Measurements from ENCODE around the gene SYT14.

The SYT14 gene

GRCh38 chr1:210124736-210125135, 186.7 kb downstream of the SYT14 start:
- no peaks in the 10 kb centered on the region for H3K27me3 ChIP-seq (replicated peaks; ENCODE audit: control insufficient read depth, insufficient read depth, low read length)
- H3K36me3 ChIP-seq (ENCODE audit: control insufficient read depth, insufficient read depth, low read length), result no peaks in the 10 kb centered on the region
- no peak overlapping the region for H3K4me3 ChIP-seq (replicated peaks; ENCODE audit: low read depth, low read length)
- no peak for TF ChIP-seq CTCF (IDR thresholded peaks at IDR 0.05; ENCODE audit: insufficient read depth, low read length, poor library complexity, severe bottlenecking)
- DNase-seq (ENCODE audit: extremely low read depth, insufficient read length), result no peak

GRCh38 chr1:210125143-210125542, 187.1 kb downstream of the SYT14 start:
- H3K36me3 ChIP-seq (ENCODE audit: control insufficient read depth, insufficient read depth, low read length), result no peaks in the 10 kb centered on the region
- no peak for DNase-seq (ENCODE audit: extremely low read depth, insufficient read length)

GRCh38 chr1:210129092-210129491, 191.1 kb downstream of the SYT14 start:
- Histone ChIP-seq H3K36me3 (ENCODE audit: control insufficient read depth, insufficient read depth, low read length) (no peaks in the 10 kb centered on the region), H3K27me3 (replicated peaks; ENCODE audit: control insufficient read depth, insufficient read depth, low read length) (no peaks in the 10 kb centered on the region), H3K4me3 (replicated peaks; ENCODE audit: low read depth, low read length) (no peak overlapping the region)
- DNase-seq (ENCODE audit: extremely low read depth, insufficient read length), result no peak
- no peak for TF ChIP-seq CTCF (IDR thresholded peaks at IDR 0.05; ENCODE audit: insufficient read depth, low read length, poor library complexity, severe bottlenecking)

More at GRCh38 chr1:210125143-210125542, 187.1 kb downstream of the SYT14 start:
- H3K27me3 ChIP-seq (replicated peaks; ENCODE audit: control insufficient read depth, insufficient read depth, low read length), result no peaks in the 10 kb centered on the region
- TF ChIP-seq CTCF (IDR thresholded peaks at IDR 0.05; ENCODE audit: insufficient read depth, low read length, poor library complexity, severe bottlenecking), result no peak
- H3K4me3 ChIP-seq (replicated peaks; ENCODE audit: low read depth, low read length), result no peak overlapping the region

GRCh38 chr1:210129759-210130158, 191.7 kb downstream of the SYT14 start:
- no peaks in the 10 kb centered on the region for H3K27me3 ChIP-seq (replicated peaks; ENCODE audit: control insufficient read depth, insufficient read depth, low read length)
- no peak for TF ChIP-seq CTCF (IDR thresholded peaks at IDR 0.05; ENCODE audit: insufficient read depth, low read length, poor library complexity, severe bottlenecking)
- H3K4me3 ChIP-seq (replicated peaks; ENCODE audit: low read depth, low read length), result no peak overlapping the region
- peak; percentile 18 for DNase-seq (ENCODE audit: extremely low read depth, insufficient read length)
- no peaks in the 10 kb centered on the region for H3K36me3 ChIP-seq (ENCODE audit: control insufficient read depth, insufficient read depth, low read length)

- Histone ChIP-seq H3K36me3 (ENCODE audit: control insufficient read depth, insufficient read depth, low read length) (no peaks in the 10 kb centered on the region), H3K4me3 (replicated peaks; ENCODE audit: low read depth, low read length) (no peak overlapping the region), H3K27me3 (replicated peaks; ENCODE audit: control insufficient read depth, insufficient read depth, low read length) (no peaks in the 10 kb centered on the region)
- no peak for TF ChIP-seq CTCF (IDR thresholded peaks at IDR 0.05; ENCODE audit: insufficient read depth, low read length, poor library complexity, severe bottlenecking)
- no peak for DNase-seq (ENCODE audit: extremely low read depth, insufficient read length)
Observed at GRCh38 chr1:210132582-210132981, 194.6 kb downstream of the SYT14 start.

- no peak for DNase-seq (ENCODE audit: extremely low read depth, insufficient read length)
- peak; percentile 57 for TF ChIP-seq CTCF (IDR thresholded peaks at IDR 0.05; ENCODE audit: insufficient read depth, low read length, poor library complexity, severe bottlenecking)
Observed at GRCh38 chr1:210143465-210144062, 205.5 kb downstream of the SYT14 start.

More at GRCh38 chr1:210143465-210144062, 205.5 kb downstream of the SYT14 start:
- H3K27me3 ChIP-seq (replicated peaks; ENCODE audit: control insufficient read depth, insufficient read depth, low read length), result no peaks in the 10 kb centered on the region
- no peak overlapping the region for H3K4me3 ChIP-seq (replicated peaks; ENCODE audit: low read depth, low read length)
- no peaks in the 10 kb centered on the region for H3K36me3 ChIP-seq (ENCODE audit: control insufficient read depth, insufficient read depth, low read length)
